Activated CD4-positive, alpha-beta T cell treated with anti-CD3 and anti-CD28 coated beads, Interleukin-2, amount 50 U/mL, for 24 hours (primary cell): Measurements from ENCODE around the gene B3GAT1.

Source experiments
- DNase-seq, 2 donors: peaks; one replicate each; pipeline ENCODE4 v3.0.0-alpha.2; 2020; ENCODE audit warnings: low read depth in 1 of 2, low spot score in 1 of 2

B3GAT1 gene

DNA sequence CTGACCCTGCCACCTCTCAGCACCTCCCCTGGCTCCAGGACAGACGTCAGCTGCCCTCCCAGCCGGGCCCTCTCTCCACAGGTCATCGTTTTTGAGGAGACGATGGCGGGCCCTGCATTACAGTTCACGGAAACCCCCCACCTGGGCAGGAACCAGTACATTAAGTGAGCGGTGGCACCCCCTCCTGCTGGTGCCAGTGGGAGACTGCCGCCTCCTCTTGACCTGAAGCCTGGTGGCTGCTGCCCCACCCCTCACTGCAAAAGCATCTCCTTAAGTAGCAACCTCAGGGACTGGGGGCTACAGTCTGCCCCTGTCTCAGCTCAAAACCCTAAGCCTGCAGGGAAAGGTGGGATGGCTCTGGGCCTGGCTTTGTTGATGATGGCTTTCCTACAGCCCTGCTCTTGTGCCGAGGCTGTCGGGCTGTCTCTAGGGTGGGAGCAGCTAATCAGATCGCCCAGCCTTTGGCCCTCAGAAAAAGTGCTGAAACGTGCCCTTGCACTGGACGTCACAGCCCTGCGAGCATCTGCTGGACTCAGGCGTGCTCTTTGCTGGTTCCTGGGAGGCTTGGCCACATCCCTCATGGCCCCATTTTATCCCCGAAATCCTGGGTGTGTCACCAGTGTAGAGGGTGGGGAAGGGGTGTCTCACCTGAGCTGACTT is 37.0 kb downstream of the B3GAT1 start:
- DNase-seq = no peak

DNA sequence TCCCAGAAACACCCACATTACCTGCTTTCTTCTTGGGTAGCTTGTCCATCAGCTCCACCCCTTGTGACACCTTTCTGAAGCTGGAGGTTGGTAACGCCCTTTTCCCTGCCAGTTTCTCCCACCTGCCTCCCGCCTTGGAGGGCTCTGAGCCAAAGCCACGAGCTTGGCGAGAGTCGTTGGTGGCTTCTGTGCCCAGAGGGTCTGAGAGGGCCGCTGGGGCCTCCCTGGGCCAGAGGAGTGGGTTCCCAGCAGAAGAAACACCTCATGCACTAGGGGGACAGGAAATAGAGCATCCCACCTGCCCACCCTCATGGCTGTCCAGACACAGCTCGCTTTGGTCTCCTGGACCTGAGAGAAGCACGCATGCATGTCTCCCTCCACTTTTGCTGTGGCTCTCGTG is 37.9 kb downstream of the B3GAT1 start:
- no peak for DNase-seq

DNA sequence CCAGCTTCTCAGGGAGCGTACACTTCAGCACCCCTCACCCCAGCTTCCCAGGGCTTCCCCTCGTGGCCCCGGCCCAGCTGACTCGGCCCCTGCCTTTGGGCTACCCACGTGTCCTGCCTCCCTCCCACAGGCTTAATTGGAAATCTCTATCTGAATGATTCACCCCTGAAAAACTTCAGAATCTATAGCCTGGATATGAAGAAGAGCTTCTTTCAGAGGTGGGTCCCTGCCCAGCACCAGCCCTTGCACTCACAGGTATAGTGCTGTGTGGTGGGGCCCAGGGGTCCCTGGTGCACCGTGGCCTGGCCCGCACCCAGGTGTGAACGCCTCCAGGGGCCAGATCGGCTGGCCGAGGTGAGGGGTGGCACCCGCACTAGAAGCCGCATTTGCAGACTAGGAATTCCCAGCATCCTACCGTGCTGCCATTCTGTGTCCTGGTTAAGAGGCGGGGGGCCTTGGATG is 38.4 kb downstream of the B3GAT1 start:
- DNase-seq = no peak

DNA sequence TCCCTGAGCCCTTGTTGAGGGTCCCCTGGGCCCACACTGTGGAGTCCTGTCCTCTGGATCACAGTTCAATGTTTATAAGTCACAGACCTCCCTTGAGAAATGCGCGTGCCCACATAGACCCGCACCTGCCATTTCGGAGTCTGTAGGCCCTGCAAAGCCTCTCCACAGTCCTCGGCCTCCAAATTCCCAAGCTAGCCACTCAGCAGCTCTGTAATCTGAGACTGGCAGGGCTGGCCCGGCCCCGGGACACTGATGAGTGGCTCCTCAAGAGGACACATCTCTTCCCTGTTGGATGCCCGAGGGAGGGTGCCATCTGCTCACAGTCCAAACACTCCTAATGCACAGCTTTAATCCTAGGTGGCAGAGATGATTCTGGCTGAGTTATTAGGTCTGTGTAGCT is 39.1 kb downstream of the B3GAT1 start:
- no peak for DNase-seq

DNA sequence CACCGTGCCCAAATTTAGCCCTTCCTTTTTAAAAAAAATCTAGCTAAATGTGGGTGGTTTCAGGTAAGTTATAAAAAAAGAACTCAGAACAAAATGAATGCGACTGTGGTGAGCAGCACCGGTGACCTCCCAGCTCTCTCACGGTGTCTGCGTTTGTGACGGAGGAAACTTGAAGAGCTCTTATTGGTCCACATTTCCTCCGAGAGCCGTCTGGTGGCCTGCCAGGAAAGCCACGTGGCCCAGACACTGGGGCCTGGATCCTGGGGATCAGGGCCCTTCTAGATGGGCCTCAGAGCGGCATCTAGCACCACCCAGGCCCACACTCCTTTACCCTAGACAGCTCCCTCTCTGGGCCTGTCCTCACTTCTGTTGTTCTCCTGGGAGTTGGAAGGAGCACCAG is 39.5 kb downstream of the B3GAT1 start:
- DNase-seq = no peak

DNA sequence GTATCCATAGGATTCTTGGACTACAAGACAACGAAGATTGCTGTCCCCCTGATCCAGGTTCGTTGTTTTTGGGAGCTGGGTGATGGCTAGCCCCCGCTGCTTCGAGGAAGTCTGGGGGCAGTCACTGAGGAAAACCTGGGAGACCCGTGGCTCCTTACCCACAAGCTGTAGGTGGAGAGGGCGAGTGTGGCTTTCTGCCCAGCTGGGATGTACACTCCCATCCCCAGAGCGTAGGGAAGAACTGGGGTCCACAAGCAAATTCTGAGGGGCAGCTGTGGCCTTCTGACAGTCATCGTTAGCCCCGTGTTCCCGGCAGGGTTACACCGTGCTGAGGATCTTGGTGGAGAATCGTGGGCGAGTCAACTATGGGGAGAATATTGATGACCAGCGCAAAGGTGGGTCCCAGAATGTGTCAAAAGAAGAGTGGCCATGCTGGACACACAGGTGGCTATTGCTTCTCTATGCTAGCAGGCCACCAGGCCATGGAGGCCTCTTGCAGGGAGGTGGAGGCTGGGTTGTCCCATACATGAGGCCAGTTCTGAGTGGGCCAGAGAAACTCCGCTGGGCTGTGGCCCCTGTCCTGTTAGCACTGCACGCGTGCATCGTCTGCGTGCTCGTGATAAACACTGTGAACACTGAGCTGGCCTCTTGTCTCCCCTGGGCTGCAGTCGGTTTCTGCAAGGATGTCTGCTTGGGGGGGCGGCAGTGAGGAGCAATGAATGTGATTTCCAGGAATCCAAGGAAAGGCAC is 40.4 kb downstream of the B3GAT1 start:
- DNase-seq = no peak

DNA sequence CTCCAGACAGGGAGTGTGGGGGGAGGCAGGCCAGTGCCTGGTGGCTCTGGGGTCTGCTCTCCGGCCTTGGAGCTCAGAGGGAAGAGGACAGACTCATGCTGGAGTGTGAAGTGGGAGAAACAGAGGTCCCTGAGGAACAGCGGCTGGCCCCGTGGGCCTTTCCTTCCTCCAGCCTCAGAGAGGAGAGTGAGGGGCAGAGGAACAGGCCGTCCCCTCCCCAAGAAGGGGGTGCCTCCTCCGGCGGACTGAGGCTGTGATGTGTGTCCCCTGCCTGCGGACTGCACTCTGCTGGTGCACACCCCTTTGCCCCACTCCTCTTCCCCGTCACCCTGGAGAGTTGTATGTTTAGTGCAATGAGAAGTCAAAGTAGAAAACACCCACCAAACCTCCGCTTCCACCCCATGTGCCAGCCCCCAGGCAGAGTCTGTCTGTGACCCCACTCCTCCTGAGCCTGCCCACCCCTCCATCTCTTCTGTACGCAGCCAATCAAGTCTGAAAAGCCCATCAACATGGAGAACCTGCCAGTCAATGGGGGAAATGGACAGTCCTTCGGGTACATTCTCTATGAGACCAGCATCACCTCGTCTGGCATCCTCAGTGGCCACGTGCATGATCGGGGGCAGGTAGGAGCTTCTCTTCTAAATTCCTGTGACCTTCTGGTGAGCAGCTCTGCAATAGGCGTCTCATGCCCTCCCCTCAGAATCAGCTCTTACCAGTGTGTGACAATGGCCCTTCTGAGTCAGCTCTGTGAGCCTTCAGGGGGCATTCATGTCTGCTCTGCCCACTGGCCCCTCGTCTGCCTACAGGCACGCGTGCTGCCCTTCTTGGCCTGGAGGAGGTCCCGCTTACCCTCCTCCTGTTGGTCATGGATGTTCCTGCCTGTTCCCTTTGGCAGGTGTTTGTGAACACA is 41.3 kb downstream of the B3GAT1 start:
- no peak for DNase-seq

DNA sequence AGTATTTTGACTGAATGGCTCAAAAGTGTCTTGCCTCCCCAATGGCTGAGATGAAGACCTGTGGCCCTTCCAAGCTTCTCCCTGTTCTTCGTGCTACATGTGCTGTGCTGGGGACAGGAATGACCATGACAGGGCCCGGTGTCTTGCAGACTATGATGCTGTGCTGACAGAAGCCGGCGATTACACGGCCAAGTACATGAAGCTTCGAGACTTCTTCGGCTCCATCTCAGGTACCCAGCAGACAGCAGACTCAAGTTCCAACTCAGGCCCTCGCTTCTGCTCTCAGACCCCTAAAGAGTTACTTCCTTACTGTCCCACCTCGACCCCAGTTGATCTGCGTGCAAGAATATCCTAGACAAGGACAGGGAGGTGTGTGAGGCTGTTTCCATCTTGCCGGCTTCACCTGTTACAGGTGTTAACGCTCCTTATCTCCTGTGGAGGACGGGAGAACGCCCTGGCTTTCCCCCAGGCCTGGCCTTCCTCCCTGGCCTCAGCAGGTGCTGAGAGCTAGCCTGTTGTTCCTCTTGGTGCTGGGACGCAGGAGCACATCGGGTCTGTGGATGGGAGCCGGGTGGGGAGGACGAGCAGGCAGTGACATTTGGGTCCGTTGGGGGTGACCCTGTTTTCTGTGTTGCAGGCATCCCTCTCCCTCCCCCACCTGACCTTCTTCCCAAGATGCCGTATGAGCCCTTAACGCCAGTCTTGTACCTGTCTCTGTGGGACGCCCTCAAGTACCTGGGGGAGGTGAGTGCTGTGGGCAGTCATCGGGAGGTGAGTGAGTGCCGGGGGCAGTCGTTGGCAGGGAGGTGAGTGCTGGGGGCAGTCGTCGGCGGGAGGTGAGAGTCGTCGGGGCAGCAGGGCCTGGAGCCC is 42.2 kb downstream of the B3GAT1 start:
- DNase-seq = no peak

DNA sequence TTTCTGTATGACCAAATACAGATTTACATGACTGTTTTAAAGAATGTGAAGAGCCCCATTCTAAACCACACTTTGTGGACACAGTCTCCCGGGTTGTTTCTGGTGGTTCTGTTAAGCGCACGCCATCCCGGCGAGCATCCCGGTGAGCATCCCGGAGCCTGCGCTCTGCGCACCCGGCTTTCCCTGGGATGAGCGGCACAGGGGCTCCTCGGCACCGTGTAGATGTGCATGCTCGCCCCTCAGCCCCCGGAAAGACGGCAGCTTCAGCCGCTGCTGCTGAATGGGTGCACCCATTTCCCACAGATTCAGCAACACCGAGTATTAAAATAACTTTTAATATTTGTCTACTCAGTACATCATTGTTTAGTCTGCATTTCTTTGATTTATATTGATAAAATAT is 44.3 kb downstream of the B3GAT1 start:
- DNase-seq = no peak

DNA sequence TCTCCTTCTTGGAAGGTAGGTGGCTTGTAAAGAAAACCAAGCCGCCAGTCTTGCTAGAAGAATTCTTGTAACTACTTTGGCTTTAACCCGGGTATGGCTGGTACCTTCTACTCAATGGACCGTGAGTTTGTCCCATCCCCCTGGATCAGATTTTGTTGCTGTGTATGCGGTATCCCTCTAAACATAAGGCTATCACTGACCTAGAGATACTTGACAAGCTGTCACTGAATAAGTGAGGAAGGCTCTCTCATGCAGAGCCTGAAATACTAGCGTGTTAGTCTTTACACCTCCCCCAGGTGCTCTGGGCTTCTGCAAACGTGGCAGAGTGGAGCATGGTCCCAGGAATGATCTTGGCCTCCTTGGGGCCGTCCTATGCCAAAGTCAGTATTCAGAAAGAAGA is 45.8 kb downstream of the B3GAT1 start:
- DNase-seq = no peak

DNA sequence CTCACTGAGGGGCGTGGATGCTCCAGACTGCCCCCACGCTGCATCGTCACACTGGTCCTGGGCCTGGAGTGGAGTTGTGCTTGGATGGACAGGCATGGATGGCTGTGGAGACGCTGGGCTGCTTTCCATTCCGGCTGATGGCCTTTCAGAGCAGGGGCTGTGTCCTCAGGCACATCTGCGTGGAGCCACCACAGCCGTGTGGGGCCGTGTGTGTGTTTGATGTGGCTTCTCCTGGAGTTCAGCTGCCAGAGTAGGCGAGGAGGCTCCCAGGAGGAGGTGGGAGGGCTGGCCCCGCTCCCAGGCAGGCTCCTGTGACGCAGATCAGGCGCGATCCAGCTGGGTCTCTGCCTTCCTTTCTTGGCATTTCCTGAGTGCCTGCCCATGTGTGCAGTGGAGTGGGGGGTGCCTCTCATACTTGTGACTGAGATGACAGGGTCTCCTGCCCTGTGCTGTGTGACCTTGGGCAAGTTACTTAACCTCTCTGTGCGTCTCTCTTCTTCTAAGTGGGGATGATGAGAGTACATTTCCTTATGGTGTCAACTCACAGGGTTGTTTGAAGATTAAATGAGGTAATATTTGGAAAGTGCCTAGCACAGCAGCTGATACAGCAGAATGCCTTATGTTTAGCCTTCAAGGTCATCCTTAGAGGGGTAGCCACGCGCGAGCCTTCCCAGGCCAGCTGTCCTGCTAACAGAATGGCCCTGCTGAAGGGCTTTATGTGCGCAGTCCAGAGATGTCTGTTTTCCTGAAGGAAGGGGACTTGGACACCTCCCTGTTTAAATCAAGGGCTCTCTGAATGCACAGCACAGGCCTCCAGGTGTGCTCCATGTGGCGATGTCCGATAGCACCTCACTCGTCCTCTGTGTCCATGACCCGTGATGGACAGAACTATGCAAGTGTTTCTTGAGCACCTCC is 46.8 kb downstream of the B3GAT1 start:
- DNase-seq = no peak

DNA sequence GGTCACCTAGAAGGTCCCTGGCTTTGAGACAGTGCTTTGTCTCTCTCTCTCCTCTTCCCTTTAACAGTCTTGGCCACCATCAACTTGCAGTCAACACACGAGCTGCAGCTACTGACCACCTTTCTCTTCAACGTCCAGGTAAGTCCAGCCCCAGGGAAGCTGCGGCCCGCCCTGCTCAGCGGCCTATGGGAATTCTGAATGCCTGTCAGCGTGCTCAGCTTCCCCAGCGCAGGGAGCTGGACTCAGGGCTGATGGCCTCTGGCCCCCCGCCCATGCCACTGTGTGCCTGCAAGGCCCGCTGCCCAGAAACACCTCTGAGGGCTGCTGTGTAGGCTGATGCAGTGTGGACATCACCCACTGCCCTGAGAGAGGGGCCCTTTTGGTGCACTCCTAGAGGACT is 47.8 kb downstream of the B3GAT1 start:
- no peak for DNase-seq

DNA sequence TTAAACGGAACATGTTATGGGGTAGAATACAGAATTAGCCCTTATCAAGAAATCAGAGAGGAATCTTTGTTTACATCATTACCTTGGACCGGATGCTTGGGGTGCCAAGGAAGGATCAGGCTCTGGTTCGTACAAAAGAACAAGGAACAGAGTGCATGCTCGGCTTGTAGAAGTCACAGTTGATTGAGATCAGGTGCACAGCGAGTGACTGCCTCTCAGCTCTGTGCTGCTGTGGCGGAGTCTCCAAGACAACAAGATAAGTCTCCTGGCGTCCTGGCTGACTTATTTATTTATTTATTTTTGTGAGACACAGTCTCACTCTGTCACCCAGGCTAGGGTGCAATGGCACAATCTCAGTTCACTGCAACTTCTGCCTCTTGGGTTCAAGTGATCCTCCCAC is 48.5 kb downstream of the B3GAT1 start:
- no peak for DNase-seq

DNA sequence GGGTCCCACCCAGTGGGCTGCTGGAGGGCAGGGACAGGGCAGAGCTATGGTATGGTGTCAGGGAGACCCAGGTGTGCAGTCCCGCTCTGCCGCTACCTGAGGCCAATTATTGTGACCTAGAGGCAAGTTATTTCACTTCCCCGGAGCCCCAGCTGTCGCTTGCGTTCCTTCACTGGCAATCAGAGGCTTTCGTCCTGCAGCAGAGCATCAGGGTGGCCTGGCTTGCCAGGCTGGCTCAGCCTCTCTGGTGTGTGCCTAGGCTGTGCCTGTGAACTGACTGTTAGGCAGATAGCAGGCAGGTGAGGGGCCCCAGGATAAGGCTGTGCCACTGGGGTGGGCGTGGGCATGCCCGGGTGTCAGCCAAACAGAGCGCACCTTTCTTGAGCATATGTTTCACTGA is 48.9 kb downstream of the B3GAT1 start:
- no peak for DNase-seq

DNA sequence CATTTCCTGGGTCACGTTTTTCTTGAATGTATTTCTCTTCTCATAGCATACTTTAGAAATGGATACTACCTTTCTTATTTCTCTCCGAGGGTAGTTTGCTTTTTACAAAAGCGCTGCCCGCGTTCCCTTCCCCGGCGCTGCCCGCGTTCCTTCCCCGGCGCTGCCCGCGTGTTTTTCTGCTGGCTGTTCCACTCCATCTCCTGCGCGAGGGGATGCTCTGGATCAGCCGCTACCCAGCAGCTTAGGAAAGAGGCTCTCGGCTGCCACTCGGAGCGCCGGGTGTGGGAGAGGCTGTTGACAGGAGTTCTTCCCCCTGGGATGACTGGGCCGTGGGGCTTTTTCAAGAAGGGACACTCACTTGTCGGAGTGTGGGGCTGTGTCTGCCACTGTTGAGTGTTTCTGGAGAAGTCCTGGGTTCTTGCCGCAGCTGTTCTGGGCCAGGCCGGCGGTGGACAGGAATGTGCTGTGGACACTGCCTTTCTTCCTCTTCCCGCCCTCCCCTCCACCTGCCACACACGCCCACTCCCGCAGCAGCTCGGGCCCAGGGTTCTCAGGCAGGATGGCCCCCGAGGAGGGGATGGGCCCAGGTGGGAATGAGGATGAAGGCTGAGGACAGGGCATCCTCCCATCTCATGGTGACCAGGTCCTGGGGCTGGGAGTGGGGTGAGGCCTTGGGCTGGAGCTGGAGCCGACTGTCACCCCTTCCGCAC is 49.7 kb downstream of the B3GAT1 start:
- no peak for DNase-seq

DNA sequence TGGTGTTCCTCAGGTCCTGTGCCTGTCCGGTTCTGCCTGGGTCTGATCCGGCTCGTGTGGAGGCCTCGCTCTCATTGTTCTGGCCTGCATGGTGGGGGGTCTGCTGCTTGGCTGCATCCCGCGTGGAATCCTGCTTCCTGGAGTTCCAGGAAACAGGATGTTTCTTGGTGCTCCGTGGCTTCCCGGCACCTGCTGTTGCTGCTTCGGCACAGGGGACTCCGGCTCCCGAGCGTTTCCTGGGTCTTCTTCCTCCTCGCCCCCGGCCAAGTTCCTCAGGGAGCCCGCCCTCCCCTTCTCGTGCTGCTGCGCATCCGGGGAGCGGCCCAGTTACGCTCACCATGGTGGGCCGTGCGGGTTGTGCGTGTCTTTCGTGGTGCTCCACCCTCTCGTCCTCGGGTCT is 50.4 kb downstream of the B3GAT1 start:
- no peak for DNase-seq

DNA sequence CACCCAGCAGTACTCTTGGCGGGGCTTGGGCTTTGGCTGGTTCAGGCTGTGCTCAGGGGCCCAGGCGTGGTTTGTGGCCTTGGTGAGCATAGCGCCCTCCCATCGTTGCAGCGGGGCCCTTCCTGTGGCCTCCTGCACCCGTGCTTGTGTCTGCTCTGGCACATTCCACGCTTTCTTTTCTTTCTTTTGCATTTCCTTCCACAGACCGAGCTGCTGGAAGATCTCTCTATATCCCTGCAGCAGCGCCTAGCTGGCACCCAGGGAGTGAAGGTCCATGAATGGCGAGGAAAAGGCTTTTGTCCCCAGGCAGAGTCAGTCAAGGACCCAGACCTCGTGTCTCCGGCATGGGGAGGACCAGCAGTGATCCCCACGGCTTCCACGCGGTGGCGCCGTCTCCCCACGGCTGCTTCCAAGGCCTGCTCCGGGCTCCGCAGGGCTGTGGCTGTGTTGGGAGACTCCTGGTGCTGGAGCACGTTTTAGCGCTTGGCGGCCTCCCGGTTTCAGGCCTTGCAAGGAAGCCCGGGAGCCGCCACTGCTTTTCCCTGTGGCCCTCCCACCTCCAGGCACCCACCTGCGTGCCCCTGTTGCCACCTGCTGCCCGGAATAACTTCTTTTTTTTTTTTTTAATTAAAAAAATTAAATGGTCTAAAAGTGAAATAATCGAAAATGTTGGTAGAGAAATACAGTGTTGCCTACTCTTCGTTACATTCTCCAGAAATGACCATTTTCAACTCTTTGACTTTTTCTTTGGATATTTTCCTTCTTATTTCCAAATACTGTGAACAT is 51.8 kb downstream of the B3GAT1 start:
- peak; percentile 50 to 51 for DNase-seq

DNA sequence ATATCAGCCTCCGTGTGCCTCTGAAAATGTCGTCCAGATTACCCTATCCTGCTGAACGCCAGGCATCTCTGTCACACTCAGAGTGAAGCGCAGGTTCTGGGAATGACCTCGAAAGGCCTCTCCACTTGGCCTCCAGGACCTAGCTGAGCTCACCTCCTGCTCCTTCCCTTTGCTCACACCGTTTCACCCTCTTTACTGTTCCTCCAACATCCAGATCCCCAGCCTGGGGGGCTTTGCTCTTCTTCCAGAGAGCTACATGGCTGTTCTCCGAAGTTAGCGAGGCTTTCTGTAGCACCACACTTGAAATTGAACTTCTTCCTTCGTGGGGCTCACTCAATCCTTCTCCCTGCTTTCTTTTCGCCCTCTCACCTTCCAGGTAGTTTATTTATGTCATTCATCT is 52.4 kb downstream of the B3GAT1 start:
- no peak for DNase-seq
